Measurements from ENCODE around the gene KCNK5. TPM values are rescaled to one million over a fixed set of nuclear protein-coding genes. Genes with fewer than 3 reads are reported as not detected.

The KCNK5 gene
- total and polyA plus RNA-seq, 7 experiments from 2014 or later = 0.20 to 9.6 (median 0.29) TPM; not detected in 3

- Histone ChIP-seq H3K27me3 (ENCODE audit: control insufficient read depth in 2 of 2, insufficient read depth in 2 of 2, low read length in 2 of 2) (no peaks in the 10 kb centered on the region), H3K4me3 (ENCODE audit: low read length) (no peak overlapping the region), H3K4me1 (ENCODE audit: control insufficient read depth in 2 of 2, insufficient read depth in 2 of 2, low read length in 2 of 2) (no peaks in the 10 kb centered on the region), H3K27ac (ENCODE audit: low read depth, low read length) (no peak overlapping the region), H3K9me3 (ENCODE audit: control insufficient read depth in 2 of 3, low read length in 3 of 3) (no peaks in the 10 kb centered on the region), H3K36me3 (ENCODE audit: control insufficient read depth in 2 of 3, insufficient read depth in 3 of 3, low read length in 3 of 3) (no peaks in the 10 kb centered on the region)
- H3K4me3 Mint-ChIP-seq = no peak overlapping the region
- intact Hi-C loops (cut with micrococcal nuclease) = no loop called here
- peaks cover 0 to 2% (median 0%) of the 10 kb centered on the region in 11 donors for H3K9me3 Mint-ChIP-seq
- ATAC-seq (no peak), DNase-seq (no peak)
- H3K4me1 Mint-ChIP-seq = peaks cover 0 to 57% (median 0%) of the 10 kb centered on the region in 7 donors
- H3K27me3 Mint-ChIP-seq = no peaks in the 10 kb centered on the region
- H3K27ac Mint-ChIP-seq = peak overlapping the region in 1 of 9 donors; percentile 42
- peaks cover 0 to 3% (median 0%) of the 10 kb centered on the region in 5 donors for H3K36me3 Mint-ChIP-seq
- ChIA-PET CTCF (no interaction called here), POLR2A (no interaction called here)
Measured at GRCh38 chr6:39214846-39215639, 14.2 kb downstream of the KCNK5 start.

GRCh38 chr6:39214120-39214813 lies 15.0 kb downstream of the KCNK5 start:
- DNase-seq = no peak
- peaks cover 0 to 2% (median 0%) of the 10 kb centered on the region in 11 donors for H3K9me3 Mint-ChIP-seq
- peaks cover 0 to 58% (median 0%) of the 10 kb centered on the region in 7 donors for H3K4me1 Mint-ChIP-seq
- ChIA-PET POLR2A (no interaction called here), CTCF (no interaction called here)
- peak overlapping the region in 1 of 9 donors; percentile 29 for H3K27ac Mint-ChIP-seq
- Histone ChIP-seq H3K9me3 (ENCODE audit: control insufficient read depth in 2 of 3, low read length in 3 of 3) (no peaks in the 10 kb centered on the region), H3K27ac (ENCODE audit: low read depth, low read length) (no peak overlapping the region), H3K4me1 (ENCODE audit: control insufficient read depth in 2 of 2, insufficient read depth in 2 of 2, low read length in 2 of 2) (no peaks in the 10 kb centered on the region), H3K27me3 (ENCODE audit: control insufficient read depth in 2 of 2, insufficient read depth in 2 of 2, low read length in 2 of 2) (no peaks in the 10 kb centered on the region), H3K36me3 (ENCODE audit: control insufficient read depth in 2 of 3, insufficient read depth in 3 of 3, low read length in 3 of 3) (no peaks in the 10 kb centered on the region), H3K4me3 (ENCODE audit: low read length) (no peak overlapping the region)
- peaks cover 0 to 3% (median 0%) of the 10 kb centered on the region in 5 donors for H3K36me3 Mint-ChIP-seq
- intact Hi-C loops (cut with micrococcal nuclease) = no loop called here
- H3K27me3 Mint-ChIP-seq = no peaks in the 10 kb centered on the region
- ATAC-seq = no peak
- H3K4me3 Mint-ChIP-seq = no peak overlapping the region

GRCh38 chr6:39213195-39213920 lies 15.9 kb downstream of the KCNK5 start:
- POLR2A ChIA-PET = no interaction called here

DNA sequence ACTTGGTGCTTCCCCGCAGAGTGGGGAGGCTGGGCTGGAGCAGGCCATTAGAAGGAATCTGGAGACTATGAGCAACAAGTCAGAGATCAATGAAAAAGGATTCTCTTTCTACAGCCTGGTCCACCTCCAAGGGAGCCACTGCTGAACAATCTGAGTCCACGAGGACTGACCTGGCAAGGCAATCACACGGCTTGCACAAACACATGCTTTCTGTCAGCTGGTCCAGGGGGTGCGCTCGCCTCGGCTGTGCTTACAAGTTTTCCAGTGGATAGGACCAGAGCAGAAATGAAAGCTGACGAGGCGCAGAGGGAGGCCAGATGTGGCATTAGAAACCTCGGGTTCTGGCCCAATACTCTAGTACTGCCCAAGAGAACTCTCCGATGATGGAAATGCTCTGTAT lies 18.1 kb downstream of the KCNK5 start:
- Mint-ChIP-seq H3K27ac (no peak overlapping the region), H3K27me3 (no peaks in the 10 kb centered on the region), H3K36me3 (peaks cover 0 to 3% (median 0%) of the 10 kb centered on the region in 5 donors), H3K9me3 (peaks cover 0 to 2% (median 0%) of the 10 kb centered on the region in 11 donors), H3K4me3 (no peak overlapping the region), H3K4me1 (peaks cover 0 to 58% (median 0%) of the 10 kb centered on the region in 7 donors)
- ChIA-PET POLR2A (no interaction called here), CTCF (no interaction called here)
- Histone ChIP-seq H3K27ac (ENCODE audit: low read depth, low read length) (no peak overlapping the region), H3K9me3 (ENCODE audit: control insufficient read depth in 2 of 3, low read length in 3 of 3) (no peaks in the 10 kb centered on the region), H3K4me3 (ENCODE audit: low read length) (no peak overlapping the region), H3K36me3 (ENCODE audit: control insufficient read depth in 2 of 3, insufficient read depth in 3 of 3, low read length in 3 of 3) (no peaks in the 10 kb centered on the region), H3K4me1 (ENCODE audit: control insufficient read depth in 2 of 2, insufficient read depth in 2 of 2, low read length in 2 of 2) (no peaks in the 10 kb centered on the region), H3K27me3 (ENCODE audit: control insufficient read depth in 2 of 2, insufficient read depth in 2 of 2, low read length in 2 of 2) (no peaks in the 10 kb centered on the region)
- intact Hi-C loops (cut with micrococcal nuclease) = no loop called here
- ATAC-seq (no peak), DNase-seq (no peak)

More at GRCh38 chr6:39213195-39213920, 15.9 kb downstream of the KCNK5 start:
- CTCF ChIA-PET = no interaction called here
- H3K4me1 Mint-ChIP-seq = peaks cover 0 to 59% (median 0%) of the 10 kb centered on the region in 7 donors
- peaks cover 0 to 2% (median 0%) of the 10 kb centered on the region in 11 donors for H3K9me3 Mint-ChIP-seq
- ATAC-seq = no peak
- intact Hi-C loops (cut with micrococcal nuclease) = no loop called here
- H3K27ac Mint-ChIP-seq = no peak overlapping the region
- Histone ChIP-seq H3K4me3 (ENCODE audit: low read length) (no peak overlapping the region), H3K27me3 (ENCODE audit: control insufficient read depth in 2 of 2, insufficient read depth in 2 of 2, low read length in 2 of 2) (no peaks in the 10 kb centered on the region), H3K36me3 (ENCODE audit: control insufficient read depth in 2 of 3, insufficient read depth in 3 of 3, low read length in 3 of 3) (no peaks in the 10 kb centered on the region), H3K9me3 (ENCODE audit: control insufficient read depth in 2 of 3, low read length in 3 of 3) (no peaks in the 10 kb centered on the region), H3K4me1 (ENCODE audit: control insufficient read depth in 2 of 2, insufficient read depth in 2 of 2, low read length in 2 of 2) (no peaks in the 10 kb centered on the region), H3K27ac (ENCODE audit: low read depth, low read length) (no peak overlapping the region)
- H3K4me3 Mint-ChIP-seq = no peak overlapping the region
- H3K36me3 Mint-ChIP-seq = peaks cover 0 to 3% (median 0%) of the 10 kb centered on the region in 5 donors
- DNase-seq = no peak
- H3K27me3 Mint-ChIP-seq = no peaks in the 10 kb centered on the region

DNA sequence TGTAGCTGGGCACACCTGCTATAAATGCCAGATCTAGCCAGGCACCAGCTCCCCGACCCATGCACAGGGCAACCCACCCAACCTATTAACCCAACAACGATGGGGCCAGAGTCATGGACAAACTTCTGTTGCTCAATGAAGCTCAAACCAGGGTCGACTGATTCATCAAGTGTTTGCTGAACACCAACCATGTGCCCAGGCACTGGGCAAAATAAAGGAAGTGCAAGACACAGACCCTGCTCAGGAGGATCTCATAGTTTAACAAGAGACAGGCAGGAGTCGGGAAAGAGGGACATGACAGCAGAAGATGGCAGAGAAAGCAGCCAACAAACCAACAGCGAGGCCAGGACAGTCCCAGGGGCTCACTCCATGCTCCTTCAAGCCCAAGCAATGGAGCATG lies 18.8 kb downstream of the KCNK5 start:
- H3K4me3 ChIP-seq (ENCODE audit: low read length) = no peak overlapping the region
- H3K9me3 Mint-ChIP-seq = peaks cover 0 to 2% (median 0%) of the 10 kb centered on the region in 11 donors
- H3K27ac Mint-ChIP-seq = peak overlapping the region in 1 of 9 donors; percentile 19
- no peaks in the 10 kb centered on the region for H3K27me3 Mint-ChIP-seq
- H3K4me1 ChIP-seq (ENCODE audit: control insufficient read depth in 2 of 2, insufficient read depth in 2 of 2, low read length in 2 of 2) = no peaks in the 10 kb centered on the region
- peaks cover 0 to 55% (median 0%) of the 10 kb centered on the region in 7 donors for H3K4me1 Mint-ChIP-seq
- H3K36me3 ChIP-seq (ENCODE audit: control insufficient read depth in 2 of 3, insufficient read depth in 3 of 3, low read length in 3 of 3) = no peaks in the 10 kb centered on the region
- peaks cover 0 to 3% (median 0%) of the 10 kb centered on the region in 5 donors for H3K36me3 Mint-ChIP-seq
- no peaks in the 10 kb centered on the region for H3K27me3 ChIP-seq (ENCODE audit: control insufficient read depth in 2 of 2, insufficient read depth in 2 of 2, low read length in 2 of 2)
- H3K4me3 Mint-ChIP-seq = no peak overlapping the region
- no peak overlapping the region for H3K27ac ChIP-seq (ENCODE audit: low read depth, low read length)
- ChIA-PET POLR2A (no interaction called here), CTCF (no interaction called here)
- ATAC-seq (peak; percentile 49), DNase-seq (no peak)
- no peaks in the 10 kb centered on the region for H3K9me3 ChIP-seq (ENCODE audit: control insufficient read depth in 2 of 3, low read length in 3 of 3)
- intact Hi-C loops (cut with micrococcal nuclease) = no loop called here

DNA sequence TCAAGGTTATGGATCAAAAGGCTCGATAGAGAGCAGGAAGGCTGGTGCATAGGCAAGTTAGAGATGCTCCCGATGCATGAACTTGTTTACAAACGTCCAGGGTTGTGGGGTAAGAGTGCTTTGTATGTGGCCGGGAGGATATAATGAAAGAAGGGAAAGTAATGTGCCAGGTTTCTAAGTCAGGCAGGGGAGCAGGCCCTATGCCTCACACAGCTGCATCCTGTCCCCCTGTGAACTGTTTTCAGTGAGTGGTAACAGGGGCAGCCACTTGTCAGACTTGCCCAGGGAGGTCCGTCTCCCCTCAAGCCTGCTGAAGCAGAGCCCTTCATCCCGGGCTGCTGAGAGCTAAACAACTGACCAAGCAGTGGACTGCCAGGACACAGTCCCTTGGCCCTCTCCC lies 19.4 kb downstream of the KCNK5 start:
- H3K27ac ChIP-seq (ENCODE audit: low read depth, low read length) = no peak overlapping the region
- ChIA-PET CTCF (no interaction called here), POLR2A (no interaction called here)
- Mint-ChIP-seq H3K27ac (peak overlapping the region in 1 of 9 donors; percentile 6), H3K27me3 (no peaks in the 10 kb centered on the region), H3K36me3 (peaks cover 0 to 3% (median 0%) of the 10 kb centered on the region in 5 donors), H3K4me3 (no peak overlapping the region), H3K9me3 (peaks cover 0 to 2% (median 0%) of the 10 kb centered on the region in 11 donors), H3K4me1 (peaks cover 0 to 50% (median 0%) of the 10 kb centered on the region in 7 donors)
- intact Hi-C loops (cut with micrococcal nuclease) = no loop called here
- DNase-seq (no peak), ATAC-seq (no peak)
- H3K27me3 ChIP-seq (ENCODE audit: control insufficient read depth in 2 of 2, insufficient read depth in 2 of 2, low read length in 2 of 2) = no peaks in the 10 kb centered on the region
- no peaks in the 10 kb centered on the region for H3K4me1 ChIP-seq (ENCODE audit: control insufficient read depth in 2 of 2, insufficient read depth in 2 of 2, low read length in 2 of 2)
- no peak overlapping the region for H3K4me3 ChIP-seq (ENCODE audit: low read length)
- no peaks in the 10 kb centered on the region for H3K9me3 ChIP-seq (ENCODE audit: control insufficient read depth in 2 of 3, low read length in 3 of 3)
- H3K36me3 ChIP-seq (ENCODE audit: control insufficient read depth in 2 of 3, insufficient read depth in 3 of 3, low read length in 3 of 3) = no peaks in the 10 kb centered on the region
